GM21390 (cell line): ENCODE results near the gene TWIST2.

Experiments used
- ATAC-seq: cut with Tn5 transposase; IDR thresholded peaks from one replicate; pipeline ENCODE4 v1.9.1; 2021; ENCODE audit not compliant: unreplicated experiment

Gene TWIST2

DNA sequence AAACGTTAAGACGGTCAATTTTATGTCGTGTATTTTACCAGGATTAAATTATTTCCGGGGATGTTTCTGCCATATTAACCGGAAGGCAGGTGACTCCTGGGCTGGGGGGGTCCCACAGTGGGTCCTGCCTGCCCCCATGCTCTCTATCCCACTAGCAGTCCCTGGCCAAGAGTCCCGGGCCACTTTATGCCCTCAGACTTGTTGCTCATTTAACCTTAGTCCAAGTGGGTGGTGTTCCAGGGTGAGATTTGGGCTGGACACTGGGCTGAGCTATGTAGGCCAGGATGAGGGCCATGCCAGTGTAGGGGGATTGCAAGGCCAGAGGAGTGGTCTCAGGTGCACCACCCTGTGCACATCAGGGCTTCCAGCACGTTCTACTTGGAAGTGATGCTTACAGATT is 24.1 kb downstream of the TWIST2 start:
- no peak for ATAC-seq

DNA sequence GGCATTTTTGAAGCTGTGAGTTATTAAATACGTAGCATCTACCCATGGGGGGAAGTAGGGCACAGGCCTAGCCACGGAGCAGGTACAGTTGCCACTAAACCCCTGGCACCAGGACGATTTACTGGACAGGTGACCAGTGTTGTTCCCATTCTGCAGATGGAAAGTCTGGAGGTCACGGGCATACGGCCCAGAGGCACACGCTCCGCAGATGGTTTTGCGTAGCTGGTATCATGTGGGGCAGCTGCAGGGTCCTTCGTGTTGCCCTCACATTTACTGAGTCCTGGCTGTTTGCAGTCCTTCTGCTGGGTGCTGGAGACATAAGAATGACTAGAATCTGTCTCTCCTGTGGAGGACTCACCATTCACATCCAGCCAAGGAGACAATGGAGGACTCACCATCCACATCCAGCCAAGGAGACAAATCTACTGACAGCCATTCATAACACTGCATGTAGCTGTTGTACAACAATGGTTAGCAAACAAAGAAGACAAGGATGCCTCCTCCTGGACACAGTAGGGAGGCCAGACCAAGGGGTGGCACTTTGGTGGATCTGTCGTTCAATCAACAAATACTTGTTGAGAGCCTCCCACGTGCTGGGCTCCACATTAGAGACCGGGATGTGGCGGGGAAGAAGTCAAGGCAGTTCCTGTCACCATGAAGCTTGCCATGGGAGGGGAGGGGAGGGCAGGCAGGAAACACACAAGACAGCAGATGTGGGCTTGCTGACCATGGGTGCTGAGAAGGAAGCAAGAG is 24.9 kb downstream of the TWIST2 start:
- no peak for ATAC-seq

DNA sequence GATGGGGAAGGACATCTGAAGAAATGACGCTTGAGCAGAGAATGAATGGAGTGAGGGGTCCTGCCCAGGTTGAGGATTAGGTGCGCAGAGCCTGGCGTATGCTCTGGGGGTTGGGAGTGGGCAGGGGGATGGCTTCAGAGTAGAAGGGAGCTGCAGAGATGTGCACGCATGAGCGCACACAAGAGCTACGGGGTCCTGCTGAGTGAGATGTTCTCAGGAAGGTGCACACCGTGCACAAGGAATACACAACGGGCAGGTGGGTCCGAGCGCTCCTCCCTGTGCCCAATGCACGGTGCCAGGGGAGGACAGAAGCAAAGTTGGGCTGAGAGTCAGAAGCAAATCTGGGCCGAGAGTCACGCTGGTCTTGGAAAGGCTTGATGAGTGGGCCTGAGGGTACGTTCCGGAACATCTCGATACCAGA is 25.5 kb downstream of the TWIST2 start:
- ATAC-seq = no peak

DNA sequence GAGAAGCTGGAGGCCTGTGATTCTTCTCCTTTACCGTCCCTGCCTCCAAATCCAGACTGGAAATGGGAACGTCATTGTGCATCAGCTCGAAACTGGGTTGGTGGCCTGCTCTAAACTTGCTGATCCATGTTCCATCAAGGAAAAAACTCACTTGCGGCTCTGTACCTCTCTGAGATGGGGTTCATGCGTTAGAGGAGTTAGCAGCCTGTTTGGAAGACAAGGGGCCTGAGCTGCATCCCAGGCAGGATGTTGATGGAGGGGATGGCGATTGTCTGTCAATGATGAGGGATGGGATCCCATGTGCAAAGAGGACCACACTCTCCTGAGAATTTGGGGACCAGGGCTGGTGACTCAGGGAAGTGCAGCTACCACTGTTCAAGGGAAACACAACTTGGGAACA is 26.0 kb downstream of the TWIST2 start:
- no peak for ATAC-seq

DNA sequence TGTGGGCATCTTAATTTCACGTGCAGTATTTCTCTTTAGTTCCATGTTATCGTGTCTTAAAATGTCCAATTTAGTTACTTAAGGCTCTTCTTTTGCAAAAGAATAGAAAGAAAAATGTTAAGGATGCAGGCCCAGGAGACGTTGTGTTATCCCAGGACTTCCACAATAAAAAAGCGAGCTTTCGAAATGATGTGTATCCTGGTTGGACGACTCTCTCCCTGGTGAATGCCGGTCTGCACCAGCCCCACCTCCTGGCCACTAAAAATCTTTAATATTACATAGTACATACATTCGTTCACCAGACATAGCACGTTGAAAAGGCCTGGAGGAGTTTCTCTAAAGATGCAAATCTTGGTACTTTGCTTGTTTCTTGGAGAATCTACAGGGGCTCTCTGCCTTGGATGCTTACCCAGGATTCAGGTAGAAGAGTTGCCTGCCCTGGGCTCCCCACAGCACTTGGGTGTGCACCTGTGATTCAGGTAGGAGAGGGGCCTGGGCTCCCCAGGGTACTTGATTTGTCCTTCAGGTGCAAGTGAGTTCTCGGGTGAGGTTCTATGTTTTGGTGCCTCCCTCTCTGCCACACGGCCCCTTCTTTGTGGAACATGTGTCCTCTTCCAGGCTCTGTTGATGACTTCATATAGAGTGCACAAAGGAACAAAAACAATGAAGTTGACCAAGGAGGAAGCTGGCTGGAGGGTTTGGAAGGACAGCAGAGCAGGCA is 26.6 kb downstream of the TWIST2 start:
- no peak for ATAC-seq

DNA sequence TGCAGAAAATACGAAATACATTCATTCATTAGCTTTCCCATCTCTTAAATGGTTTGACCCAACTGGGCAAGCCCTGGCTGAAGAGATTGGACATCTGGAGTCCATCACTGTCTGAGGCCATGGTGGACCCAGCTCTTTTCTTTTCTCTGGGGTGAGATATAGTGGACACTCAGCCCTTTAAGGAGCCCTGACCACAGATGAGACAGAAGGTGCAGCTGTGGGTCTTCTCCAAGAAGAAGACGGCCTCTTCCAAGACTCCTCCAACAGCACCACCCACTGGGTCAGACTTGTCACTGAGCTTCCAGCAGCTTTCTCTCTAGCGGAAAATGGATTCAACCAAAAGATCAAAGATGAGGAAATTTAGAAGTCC is 27.2 kb downstream of the TWIST2 start:
- ATAC-seq = no peak

DNA sequence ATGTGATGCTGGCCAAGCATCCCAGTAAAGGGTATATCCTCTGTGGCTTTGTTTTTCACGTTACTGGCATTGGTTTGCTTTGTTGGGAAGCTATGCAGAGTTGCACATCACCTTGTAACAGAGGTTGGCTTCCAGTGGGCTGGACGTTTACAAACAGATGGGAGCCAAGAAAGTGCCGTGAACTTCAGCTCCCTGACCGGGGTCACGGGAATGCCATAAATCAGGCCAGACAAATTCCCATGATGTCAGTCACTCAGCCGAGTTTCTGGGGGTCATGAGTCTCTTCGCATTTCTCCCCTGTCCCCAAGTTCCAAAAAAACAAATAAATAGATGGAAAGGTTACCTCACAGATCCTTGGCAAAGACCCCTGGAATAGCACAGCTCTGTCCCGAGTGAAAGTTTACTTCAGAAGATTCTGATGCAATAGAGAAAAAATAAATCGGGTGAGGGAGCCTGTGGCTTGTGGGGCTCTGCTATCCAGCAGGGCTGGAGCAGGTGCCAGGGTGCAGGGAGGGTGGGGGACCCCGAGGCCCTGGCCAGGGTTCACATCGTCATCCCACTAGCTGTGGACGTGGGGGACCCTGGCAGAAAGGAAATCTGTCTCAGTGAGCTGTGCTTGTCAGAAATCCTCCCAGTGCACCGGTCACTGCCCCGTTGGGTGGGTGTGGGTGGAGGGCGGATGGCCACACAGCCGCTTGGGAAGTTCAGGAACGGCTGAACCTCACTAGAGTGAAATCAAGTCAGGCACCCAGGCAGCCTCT is 27.8 kb downstream of the TWIST2 start:
- ATAC-seq = no peak

DNA sequence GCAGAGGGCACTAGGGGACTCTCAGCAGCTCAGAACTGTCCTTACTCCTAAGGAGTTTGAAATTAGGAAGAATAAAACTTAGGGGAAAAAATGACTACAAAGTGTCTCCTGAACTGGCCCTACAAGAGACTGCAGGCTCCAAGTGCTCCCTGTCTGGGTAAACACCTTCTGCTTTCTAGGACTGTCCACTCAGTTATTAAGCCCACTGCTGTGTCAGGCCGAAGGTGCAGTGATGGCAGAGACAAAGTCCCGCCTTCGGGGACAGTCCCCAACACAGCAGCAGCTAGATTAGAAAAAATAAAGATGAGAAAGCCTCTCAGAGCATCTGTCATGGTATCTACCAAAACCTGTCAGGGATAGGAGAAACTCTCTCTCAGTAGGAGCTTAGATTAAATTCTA is 28.3 kb downstream of the TWIST2 start:
- ATAC-seq = no peak

DNA sequence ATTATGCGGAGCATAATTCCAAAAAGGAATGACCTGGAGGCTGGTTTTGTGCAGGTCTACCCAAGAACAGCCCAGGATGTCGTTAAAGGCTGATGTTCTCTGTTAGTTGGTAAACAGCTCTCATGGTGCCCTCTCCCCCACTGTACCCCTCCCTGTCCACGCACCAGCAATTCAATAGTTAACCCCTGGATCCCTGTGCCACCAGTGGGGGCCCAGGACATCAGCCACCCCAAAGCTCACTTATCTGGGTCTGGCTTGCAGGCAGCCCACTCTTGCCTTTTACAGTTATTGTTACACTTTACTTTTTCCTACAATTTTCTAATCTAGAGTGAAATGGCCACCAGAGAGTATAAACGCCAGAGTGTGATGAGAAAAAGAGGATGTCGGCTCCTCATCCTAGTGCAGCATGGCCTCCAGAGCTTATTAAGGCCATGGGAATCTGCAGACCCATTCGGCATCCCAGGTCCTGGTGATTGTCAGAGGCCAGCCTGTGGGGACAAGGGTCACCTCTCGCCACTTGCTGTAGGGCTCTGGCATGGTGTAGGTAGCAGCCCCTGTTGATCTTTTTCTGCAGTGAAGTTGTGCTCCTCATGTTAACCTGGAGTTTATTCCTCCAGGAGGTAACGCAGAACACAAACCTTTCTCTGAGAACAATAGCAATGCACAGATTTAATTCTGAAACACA is 30.3 kb downstream of the TWIST2 start:
- ATAC-seq = no peak

DNA sequence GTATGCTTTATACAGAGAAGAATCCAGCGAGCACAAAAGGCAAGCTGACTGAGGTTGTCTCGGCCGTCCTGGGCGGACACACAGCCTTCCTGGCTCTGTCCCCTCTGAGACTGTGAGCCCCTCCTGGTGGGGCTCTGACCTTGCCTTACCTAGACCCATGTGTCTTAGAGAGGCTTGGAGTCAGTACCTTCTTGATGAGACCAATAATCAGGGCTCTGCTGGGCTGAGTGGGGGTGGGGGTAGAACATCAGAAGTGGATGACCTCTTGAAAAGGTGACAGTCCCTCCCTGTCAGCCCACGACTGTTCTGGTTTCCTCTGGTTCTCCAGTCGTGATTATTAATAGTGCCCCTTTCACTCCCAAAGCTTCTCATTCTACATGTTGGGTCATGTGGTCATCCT is 31.2 kb downstream of the TWIST2 start:
- no peak for ATAC-seq

DNA sequence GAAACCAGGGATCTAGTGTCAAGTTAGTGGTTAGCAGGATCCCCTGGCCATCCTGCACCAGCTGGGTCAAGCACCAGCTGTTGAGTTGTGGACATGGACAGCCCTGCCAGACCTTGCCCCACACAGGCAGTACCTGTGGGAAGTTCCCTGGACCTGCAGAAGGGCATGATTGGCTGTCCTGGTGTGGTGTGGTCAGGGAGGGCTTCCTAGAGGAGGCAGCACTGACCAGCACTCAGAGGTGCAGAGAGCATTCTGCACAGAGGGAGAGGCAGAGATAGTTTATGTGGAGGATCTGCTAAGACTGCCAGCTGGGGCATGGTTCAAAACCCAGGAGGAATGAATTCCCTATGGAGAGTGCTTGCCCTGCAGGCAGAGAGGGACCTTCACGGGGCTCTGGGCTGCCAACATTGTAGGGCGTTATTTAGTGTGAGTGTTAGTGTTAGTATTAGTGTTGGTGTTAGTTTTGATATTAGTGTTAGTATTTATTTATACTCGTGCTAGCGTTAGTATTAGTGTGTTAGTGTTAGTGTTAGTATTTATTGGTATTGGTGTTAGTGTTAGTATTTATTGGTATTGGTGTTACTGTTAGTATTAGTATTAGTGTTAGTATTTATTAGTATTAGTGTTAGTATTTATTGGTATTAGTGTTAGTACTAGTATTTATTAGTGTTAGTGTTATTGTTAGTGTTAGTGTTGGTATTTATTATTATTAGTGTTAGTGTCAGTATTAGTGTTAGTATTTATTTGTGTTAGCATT is 31.9 kb downstream of the TWIST2 start:
- ATAC-seq = no peak

DNA sequence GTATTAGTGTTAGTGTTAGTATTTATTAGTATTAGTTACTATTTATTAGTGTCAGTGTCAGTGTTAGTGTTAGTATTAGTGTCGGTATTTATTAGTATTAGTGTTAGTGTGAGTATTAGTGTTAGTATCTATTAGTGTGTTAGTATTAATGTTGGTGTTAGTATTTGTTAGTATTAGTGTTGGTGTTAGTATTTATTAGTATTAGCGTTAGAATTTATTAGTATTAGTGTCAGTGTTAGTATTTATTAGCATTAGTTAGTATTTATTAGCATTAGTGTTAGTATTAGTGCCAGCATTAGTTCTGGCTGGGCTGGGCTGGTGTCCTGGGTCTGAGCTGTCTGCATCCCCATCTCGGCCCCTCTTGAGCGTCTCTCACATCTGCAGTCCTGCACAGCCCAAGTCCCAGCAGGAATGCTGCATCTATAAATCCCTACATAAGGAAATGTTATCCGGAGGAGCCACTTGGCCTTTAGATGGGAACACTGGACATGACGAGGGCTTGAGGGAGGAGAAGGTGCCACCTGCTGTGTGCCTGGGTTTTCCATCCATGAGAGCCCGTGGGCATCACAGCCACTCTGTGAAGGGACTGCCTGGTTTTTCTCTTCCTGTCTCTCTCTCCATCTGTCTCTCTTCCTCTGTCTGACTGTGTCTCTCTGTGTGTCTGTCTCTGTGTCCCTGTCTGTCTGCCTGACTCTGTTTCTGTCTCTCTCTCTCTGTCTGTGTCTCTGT is 33.6 kb downstream of the TWIST2 start:
- ATAC-seq = no peak

DNA sequence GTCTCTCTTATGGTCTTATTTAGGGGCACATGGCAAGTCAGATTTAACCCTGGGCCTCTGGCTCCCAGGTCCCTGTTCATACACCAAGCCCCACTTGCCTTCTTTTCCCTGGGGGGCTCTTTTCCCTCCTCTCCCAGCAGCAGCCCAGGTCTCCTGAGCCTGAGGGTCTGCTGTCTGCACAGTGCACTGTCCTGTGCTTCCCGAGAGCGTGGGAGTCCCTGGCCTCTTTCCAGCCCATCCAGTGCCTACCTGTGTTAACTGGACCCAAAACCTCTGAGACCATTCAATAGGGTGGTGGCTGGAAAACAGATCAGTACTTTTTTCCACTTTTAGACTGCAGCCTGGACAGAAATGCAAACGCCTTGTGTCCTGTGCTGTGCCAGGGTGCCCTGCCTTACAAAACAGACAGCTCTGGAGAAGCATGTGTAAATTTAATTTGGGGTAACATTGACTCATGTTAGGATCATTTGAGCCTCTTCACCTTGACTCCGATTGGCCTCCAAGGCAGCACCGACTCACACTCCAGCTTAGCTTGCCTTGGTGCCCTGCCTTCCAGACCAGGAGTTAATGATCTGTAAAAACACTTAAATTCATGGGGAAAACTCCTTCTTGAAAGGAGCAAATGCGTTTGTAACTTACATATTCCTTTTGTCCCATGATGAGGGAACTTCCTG is 34.3 kb downstream of the TWIST2 start:
- ATAC-seq = no peak

DNA sequence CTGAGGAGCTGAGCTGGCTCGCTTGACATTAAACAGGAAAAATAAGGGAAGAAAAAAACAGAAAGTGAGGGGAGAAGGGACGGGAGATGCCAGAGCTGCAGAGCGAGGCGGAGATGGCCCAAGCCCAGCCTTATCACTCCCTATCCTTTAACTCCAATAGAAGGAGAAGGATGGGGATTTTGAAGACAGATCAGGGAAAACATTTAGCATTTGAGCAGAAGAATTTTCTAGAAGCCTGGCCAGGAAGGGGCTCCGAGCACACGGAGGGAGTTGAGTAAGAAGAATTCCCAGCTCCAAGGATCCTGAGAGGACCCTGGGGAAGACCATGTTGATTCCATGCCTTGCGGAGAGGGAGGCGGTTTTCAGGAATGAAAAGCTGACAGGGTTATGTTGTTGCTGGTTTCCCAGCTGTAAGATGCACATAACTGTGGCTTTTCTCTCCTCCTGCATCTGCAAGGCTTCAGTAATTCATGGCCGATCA is 35.6 kb downstream of the TWIST2 start:
- no peak for ATAC-seq

DNA sequence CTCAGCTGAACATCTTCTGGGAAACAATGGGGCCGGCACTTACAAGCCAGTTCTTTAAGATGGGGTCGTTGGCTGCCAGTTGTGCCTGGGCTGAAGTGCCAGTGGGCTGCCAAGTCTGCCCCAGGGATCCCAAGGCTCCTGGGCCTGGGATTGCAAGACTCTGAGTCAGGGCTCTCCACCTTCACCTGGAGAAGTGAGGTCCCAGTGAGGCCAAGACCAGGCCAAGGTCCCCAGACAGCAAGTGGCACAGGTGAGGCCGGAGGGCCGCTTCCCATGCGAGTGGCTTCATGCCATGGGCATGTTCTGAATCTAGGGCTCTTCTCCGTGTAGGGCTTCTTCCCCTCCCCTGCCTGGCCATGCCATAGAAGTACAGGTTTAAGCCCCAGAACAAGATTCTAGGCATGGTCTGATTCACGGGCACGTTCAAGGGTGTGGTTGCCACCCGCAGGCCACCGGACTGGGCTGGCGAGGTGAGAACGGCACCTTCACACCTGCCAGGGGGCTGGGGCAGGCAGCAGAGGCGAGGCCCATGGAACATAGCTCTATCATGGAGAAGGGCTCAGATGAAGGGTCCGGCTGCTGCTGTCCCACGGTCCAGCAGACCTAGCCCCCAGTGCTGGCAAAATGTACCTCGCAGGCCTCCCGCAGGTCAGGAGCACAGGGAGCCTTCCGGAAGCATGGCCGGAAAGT is 36.4 kb downstream of the TWIST2 start:
- no peak for ATAC-seq

DNA sequence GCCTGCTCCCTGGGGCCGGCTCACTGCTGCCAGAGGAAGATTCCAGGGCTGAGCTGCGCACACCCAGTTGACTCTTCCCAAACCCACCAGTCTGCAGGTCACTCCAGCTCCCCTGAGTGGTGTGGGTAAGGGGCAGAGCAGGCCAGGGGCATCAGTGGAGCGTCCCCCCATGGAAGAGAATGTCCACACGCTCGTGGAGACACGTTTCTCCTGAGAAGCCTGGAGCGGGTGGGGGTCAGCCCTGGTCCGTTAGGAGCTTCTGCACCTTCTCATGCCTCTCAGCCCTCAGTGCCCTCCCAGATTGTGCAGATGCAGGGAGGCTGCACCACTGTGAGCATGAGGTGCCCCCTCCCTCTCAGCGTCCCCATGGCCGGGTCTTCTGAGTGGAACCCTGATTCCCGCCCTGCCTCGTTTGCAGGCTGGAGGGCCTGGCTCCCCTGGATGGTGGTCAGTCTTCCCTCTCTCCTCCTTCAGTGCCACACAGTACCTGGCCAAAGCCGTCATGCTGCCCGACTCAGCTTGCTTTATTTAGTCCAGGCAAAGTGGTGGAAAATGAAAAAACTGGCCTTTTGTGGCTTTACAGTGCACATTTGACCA is 37.0 kb downstream of the TWIST2 start:
- ATAC-seq = no peak

DNA sequence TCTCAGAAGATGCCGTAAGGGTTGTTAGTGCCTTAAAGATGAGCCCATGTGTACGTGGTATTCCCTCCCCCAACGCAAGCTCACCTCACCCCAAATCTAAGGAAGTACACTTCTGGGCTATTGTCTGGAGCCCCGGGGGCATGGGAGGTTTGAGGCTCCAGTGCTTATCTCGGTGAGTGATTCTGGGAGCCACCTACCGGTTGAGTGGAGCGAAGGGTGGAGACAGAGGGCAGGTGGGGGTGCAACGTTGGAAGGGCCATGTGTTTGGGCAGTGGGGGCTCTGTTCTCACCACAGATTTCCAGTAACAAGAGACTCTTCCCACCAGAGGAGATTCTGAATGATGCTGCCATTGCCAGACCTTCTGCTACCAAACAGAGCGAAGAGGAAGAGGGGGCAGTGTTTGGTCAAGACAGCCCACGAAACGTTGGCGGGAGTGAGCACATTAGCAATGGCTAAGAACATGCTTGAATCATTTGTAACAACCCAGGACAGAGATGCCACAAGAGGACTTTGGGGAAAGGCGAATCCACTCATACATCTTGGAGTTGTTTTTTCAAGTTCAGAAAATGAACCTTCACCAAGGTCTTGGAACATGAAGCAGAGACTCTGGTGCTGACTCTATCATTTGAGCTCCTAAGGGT is 38.7 kb downstream of the TWIST2 start:
- no peak for ATAC-seq

DNA sequence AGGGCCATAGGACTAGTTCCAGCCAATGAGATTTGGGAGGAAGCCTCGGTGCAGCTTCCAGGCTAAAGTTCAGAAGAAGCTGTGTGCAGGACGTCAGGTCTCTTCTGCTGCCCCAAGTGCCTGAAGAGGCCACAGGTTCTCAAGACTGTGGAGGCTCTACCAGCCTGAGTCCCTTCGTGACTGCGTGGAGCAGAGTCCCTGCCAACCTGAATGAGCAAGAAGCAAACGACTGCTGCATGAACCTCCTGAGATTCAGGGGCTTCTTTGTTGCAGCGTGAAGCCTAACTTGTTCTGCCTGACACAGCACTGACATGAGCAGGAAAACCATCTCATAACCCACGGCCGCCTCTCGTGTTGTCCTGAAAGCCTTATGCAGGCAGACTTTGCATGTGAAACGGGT is 39.7 kb downstream of the TWIST2 start:
- ATAC-seq = no peak
